ENCODE data around the gene PPP6C.
A peak's percentile ranks its signal among the peaks of the same experiment; 100 is the strongest.

Gene PPP6C

GRCh38 chr9:125134976-125135375 is 54.6 kb downstream of the PPP6C start:
- no peaks in the 10 kb centered on the region for H3K9me3 ChIP-seq (ENCODE audit: severe bottlenecking)
- no peak for TF ChIP-seq CTCF (IDR thresholded peaks at IDR 0.05; ENCODE audit: poor library complexity, severe bottlenecking)
- H3K36me3 ChIP-seq (ENCODE audit: low read depth), result peaks cover 8% of the 10 kb centered on the region; the same call in 1 of the 2 replicates
- ATAC-seq (ENCODE audit: low read depth), result no peak
- no peak for DNase-seq (ENCODE audit: low spot score)
- H3K4me3 ChIP-seq (ENCODE audit: severe bottlenecking), result no peak overlapping the region
- no peaks in the 10 kb centered on the region for H3K27me3 ChIP-seq (ENCODE audit: insufficient read depth, poor library complexity, severe bottlenecking)
- H3K4me1 ChIP-seq (ENCODE audit: insufficient read depth, poor library complexity, severe bottlenecking), result no peaks in the 10 kb centered on the region
- no peak overlapping the region for H3K27ac ChIP-seq (ENCODE audit: poor library complexity, severe bottlenecking)

GRCh38 chr9:125133403-125134329 is 55.9 kb downstream of the PPP6C start:
- Histone ChIP-seq H3K27ac (ENCODE audit: poor library complexity, severe bottlenecking) (no peak overlapping the region), H3K27me3 (ENCODE audit: insufficient read depth, poor library complexity, severe bottlenecking) (no peaks in the 10 kb centered on the region), H3K9me3 (ENCODE audit: severe bottlenecking) (no peaks in the 10 kb centered on the region), H3K4me3 (ENCODE audit: severe bottlenecking) (no peak overlapping the region), H3K4me1 (ENCODE audit: insufficient read depth, poor library complexity, severe bottlenecking) (no peaks in the 10 kb centered on the region), H3K36me3 (ENCODE audit: low read depth) (no peaks in the 10 kb centered on the region)
- TF ChIP-seq CTCF (IDR thresholded peaks at IDR 0.05; ENCODE audit: poor library complexity, severe bottlenecking), result no peak
- ATAC-seq (ENCODE audit: low read depth), result no peak
- no peak for DNase-seq (ENCODE audit: low spot score)

GRCh38 chr9:125131778-125132177 is 57.8 kb downstream of the PPP6C start:
- ATAC-seq (ENCODE audit: low read depth), result no peak
- Histone ChIP-seq H3K9me3 (ENCODE audit: severe bottlenecking) (no peaks in the 10 kb centered on the region), H3K4me3 (ENCODE audit: severe bottlenecking) (no peak overlapping the region), H3K27ac (ENCODE audit: poor library complexity, severe bottlenecking) (no peak overlapping the region), H3K36me3 (ENCODE audit: low read depth) (no peaks in the 10 kb centered on the region), H3K4me1 (ENCODE audit: insufficient read depth, poor library complexity, severe bottlenecking) (no peaks in the 10 kb centered on the region), H3K27me3 (ENCODE audit: insufficient read depth, poor library complexity, severe bottlenecking) (no peaks in the 10 kb centered on the region)
- TF ChIP-seq CTCF (IDR thresholded peaks at IDR 0.05; ENCODE audit: poor library complexity, severe bottlenecking), result no peak
- no peak for DNase-seq (ENCODE audit: low spot score)

GRCh38 chr9:125126019-125126746 is 63.4 kb downstream of the PPP6C start:
- peak; percentile 88 for ATAC-seq (ENCODE audit: low read depth)
- Histone ChIP-seq H3K4me1 (ENCODE audit: insufficient read depth, poor library complexity, severe bottlenecking) (peaks cover 2% of the 10 kb centered on the region), H3K27me3 (ENCODE audit: insufficient read depth, poor library complexity, severe bottlenecking) (no peaks in the 10 kb centered on the region), H3K27ac (ENCODE audit: poor library complexity, severe bottlenecking) (no peak overlapping the region), H3K4me3 (ENCODE audit: severe bottlenecking) (no peak overlapping the region), H3K9me3 (ENCODE audit: severe bottlenecking) (no peaks in the 10 kb centered on the region), H3K36me3 (ENCODE audit: low read depth) (no peaks in the 10 kb centered on the region)
- DNase-seq (ENCODE audit: low spot score), result no peak
- no peak for TF ChIP-seq CTCF (IDR thresholded peaks at IDR 0.05; ENCODE audit: poor library complexity, severe bottlenecking)

Data from RWPE2 (cell line).